NCI-H82 treated with DMSO at 0.1 percent for 48 hours (cell line): ENCODE results near the gene BMP6.

Source experiments
- DNase-seq: peaks from one replicate; lab custom pipeline; 2025; ENCODE audit not compliant: unreplicated experiment; lab: John Stamatoyannopoulos, UW

BMP6 gene

GRCh38 chr6:7719364-7719850, 6.5 kb upstream of the BMP6 start:
- no peak for DNase-seq

DNA sequence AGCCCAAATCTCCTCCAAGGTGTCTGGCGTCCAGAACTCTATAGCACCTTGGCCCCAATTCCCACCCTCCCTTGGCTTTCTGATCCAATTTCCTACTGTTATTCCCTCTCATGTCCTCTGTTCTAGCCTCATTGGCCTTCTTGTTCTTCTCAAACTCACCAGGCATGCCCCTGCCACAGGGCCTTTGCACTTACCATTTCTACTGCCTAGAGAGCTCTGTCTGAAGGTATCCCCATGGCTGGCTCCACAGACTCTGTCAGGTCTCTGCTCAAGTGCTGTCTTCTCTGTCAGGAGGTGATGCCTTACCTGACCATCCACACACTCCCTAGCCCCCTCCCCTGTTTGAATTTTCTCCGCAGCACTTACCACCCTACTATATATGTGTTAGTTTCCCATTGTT, 5.6 kb upstream of the BMP6 start:
- no peak for DNase-seq

GRCh38 chr6:7721649-7722048, 4.2 kb upstream of the BMP6 start:
- DNase-seq: no peak

GRCh38 chr6:7723041-7723447, 2.9 kb upstream of the BMP6 start:
- DNase-seq: peak; percentile 45

DNA sequence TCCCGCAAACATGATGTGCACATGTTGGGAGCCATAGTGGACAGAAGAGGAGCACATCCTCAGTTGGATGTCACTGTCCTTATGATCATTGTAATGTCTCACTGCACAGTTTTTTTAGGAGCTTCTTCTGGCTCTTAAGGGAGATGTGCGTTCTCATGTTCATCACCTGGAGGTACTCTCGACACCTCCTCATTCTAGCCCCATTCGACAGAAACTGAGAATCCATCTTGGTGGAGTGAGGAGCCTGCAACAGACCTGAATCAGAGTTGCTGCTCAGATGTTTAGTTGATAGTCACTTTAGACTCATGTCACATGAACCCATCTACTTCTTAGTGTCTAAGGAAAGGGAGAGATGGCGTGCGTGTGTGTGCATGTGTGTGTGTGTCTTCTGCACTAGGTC, 2.3 kb upstream of the BMP6 start:
- no peak for DNase-seq

GRCh38 chr6:7725412-7725811, 487 bp upstream of the BMP6 start:
- DNase-seq: no peak

- DNase-seq: no peak
Measured at GRCh38 chr6:7726416-7727085, 652 bp downstream of the BMP6 start.

GRCh38 chr6:7727086-7727945, 1.4 kb downstream of the BMP6 start:
- no peak for DNase-seq

DNA sequence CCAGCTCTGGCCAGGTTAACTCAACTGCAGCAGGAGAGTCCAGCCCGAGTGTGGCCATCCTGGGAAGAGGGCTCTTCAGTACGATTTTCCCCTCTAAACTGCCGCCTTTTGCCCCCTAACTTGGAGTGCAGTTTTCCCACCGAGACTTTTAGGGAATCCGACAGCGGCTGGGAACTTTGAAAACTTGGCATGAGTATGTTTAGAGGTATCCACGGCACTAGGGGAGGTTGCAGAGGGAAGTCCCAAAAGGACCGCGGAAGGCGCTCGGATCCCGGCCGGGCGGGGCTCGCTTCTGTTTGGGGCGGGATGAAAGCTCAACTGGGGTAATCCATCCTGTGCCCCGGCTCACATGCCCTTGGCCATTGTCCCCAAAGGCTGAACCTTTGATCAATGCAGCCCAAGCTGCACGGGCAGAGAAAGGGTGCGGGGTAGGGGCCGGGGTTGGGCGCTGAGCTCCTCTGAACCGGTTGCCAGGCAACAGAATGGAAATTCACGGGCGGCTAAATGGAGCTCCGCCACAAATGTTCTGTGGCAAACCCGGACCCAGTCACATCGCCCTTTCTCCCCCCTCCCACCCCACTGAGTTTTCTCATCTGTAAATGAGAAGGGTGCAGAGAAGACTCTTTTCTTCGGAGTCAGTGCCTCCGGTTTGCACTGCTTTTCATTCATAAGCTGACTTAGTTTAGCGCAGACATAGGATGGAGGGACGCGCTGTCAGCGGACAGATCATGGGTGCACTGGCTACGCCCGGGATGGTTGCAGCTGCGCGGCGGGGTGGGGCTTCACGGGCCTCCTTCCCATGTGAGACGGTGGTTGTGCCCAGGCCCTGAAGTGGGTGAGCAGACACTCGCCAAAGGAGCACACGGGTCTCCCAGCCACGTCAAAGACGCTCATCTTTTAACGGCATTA, 2.3 kb downstream of the BMP6 start:
- DNase-seq: no peak

- no peak for DNase-seq
Measured at GRCh38 chr6:7728855-7729590, 3.1 kb downstream of the BMP6 start.

GRCh38 chr6:7730001-7730783, 4.3 kb downstream of the BMP6 start:
- no peak for DNase-seq

GRCh38 chr6:7730784-7731227, 4.9 kb downstream of the BMP6 start:
- no peak for DNase-seq

DNA sequence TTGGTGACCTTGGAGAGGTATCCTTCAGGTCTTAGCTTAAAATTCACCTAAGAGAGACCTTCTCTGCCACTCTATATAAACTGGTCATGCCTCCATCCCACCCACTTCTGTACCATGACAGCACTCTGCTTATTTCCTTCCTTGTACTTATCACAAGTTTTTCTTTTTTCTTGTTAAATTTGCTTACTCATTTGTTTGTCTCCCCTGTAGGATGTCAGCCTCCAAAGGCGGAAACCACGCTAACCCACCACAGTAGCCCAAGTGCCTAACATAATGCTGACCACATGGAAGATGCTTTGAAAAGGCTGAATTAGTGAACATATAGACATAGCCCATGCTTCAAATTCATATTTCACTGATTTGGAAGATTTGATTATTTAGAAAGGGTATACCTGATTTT, 5.4 kb downstream of the BMP6 start:
- DNase-seq: no peak

DNA sequence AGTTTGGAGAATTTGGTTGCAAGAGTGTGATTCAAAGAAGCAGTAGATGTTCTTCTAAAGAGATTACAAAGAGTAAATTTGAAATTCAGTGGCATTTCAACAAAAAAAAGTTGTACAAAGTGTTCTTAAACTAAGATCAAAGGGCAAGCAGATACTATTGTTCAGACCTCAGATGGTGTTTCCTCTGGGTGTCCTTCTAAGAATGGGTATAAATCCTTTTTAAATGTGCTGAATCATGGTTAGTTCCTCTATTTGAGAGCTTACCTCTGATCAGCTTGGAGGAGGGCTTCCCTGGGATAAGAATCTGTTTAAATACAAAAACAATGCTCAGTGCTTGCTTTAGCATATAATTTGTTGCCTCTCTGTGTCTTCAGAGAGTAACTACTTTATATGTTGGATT, 6.3 kb downstream of the BMP6 start:
- no peak for DNase-seq

GRCh38 chr6:7734707-7735383, 8.9 kb downstream of the BMP6 start:
- no peak for DNase-seq

DNA sequence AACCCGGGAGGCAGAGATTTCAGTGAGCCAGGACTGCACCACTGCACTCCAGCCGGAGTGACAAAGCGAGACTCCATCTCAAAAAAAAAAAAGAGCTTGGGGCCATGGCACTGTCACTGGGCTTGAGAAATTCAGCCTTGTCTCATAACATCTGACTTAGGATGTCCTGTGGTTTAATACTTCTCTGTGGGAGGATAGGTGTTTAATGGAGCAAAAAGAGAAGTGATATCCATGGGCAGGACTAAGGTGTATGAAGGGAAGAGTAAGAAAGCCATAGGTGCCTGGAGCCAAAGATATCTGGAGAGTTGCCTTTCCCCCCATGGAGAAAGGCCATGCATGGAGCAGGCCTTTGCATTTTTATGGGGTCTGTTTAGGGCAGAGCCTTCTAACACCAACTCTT, 11.2 kb downstream of the BMP6 start:
- no peak for DNase-seq

DNA sequence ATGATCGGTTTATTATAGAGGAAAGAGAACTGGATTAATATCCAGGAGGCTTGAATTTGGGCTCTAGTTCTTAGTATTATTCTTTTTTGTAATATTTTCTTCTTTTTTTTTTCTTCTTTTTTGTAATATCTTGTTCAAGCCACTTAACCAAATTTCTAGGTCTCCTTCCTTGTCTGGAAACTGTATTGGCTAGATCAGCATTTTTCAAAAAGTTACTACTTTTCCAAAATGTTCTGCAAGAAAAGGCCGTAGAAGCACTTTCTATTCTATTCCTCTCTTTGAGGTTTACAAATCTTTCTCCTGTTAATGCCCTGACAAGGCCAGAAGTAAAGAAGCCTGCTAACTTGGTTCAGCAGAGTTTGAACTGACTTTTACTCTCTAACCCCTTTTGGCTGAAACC, 12.0 kb downstream of the BMP6 start:
- DNase-seq: no peak

- DNase-seq: no peak
Measured at GRCh38 chr6:7742223-7742785, 16.4 kb downstream of the BMP6 start.

GRCh38 chr6:7745942-7746341, 20.0 kb downstream of the BMP6 start:
- no peak for DNase-seq
